GM12892 (cell line): ENCODE data around the gene PLEKHG7.

Source experiments
- POLR2A ChIP-seq: IDR thresholded peaks from 2 replicates; pipeline ENCODE4 v1.6.1; 2011; ENCODE audit warnings: low read depth, low read length, control low read depth
- POLR2AphosphoS5 ChIP-seq: IDR thresholded peaks from 2 replicates; pipeline ENCODE4 v1.6.1; 2011; ENCODE audit warnings: low read depth, low read length, control low read depth
- TAF1 ChIP-seq: IDR thresholded peaks from 2 replicates; pipeline ENCODE4 v1.6.1; 2011; ENCODE audit warnings: low read depth, mild to moderate bottlenecking, control low read depth, low read length, borderline replicate concordance

- TF ChIP-seq POLR2A (no peak), POLR2AphosphoS5 (no peak), TAF1 (no peak)
Measured at GRCh38 chr12:92786045-92786444, 83.3 kb downstream of the PLEKHG7 start.
